Brain microvascular endothelial cell (primary cell): Measurements from ENCODE around the gene TNFRSF13B.

Source experiments
- DNase-seq: peaks from one replicate; pipeline ENCODE4 v3.0.0-alpha.2; 2020
- H3K27ac ChIP-seq: fragments of 250-450 bp; sonication (Bioruptor Pico); 2 replicates; pipeline ENCODE4 v1.5.1; 2020; ENCODE audit warnings: mild to moderate bottlenecking, moderate library complexity
- H3K27me3 ChIP-seq: fragments of 250-450 bp; sonication (Bioruptor Pico); replicated peaks from 2 replicates; pipeline ENCODE4 v1.5.1; 2020; ENCODE audit warnings: mild to moderate bottlenecking
- H3K36me3 ChIP-seq: fragments of 250-450 bp; sonication (Bioruptor Pico); replicated peaks from 2 replicates; pipeline ENCODE4 v1.5.1; 2020; ENCODE audit warnings: mild to moderate bottlenecking
- H3K4me3 ChIP-seq: 2 replicates; pipeline ENCODE4 v1.5.1; 2011; ENCODE audit warnings: low read depth, mild to moderate bottlenecking, control low read depth, low read length, moderate library complexity
- in situ Hi-C: cut with HindIII; loops from 2 replicates; pipeline ENCODE4 v1.10.0; 2017; ENCODE audit warnings: low sequenced_read_pairs, low pct_ligation_motif_present
- TF ChIP-seq, protein P1 (sequence below): IDR thresholded peaks from 2 replicates; pipeline ENCODE4 v1.5.1; 2011; ENCODE audit warnings: low read depth, mild to moderate bottlenecking, moderate library complexity, low read length, control low read depth, inconsistent platforms; ENCODE audit errors: missing control alignments

The TNFRSF13B gene

DNA sequence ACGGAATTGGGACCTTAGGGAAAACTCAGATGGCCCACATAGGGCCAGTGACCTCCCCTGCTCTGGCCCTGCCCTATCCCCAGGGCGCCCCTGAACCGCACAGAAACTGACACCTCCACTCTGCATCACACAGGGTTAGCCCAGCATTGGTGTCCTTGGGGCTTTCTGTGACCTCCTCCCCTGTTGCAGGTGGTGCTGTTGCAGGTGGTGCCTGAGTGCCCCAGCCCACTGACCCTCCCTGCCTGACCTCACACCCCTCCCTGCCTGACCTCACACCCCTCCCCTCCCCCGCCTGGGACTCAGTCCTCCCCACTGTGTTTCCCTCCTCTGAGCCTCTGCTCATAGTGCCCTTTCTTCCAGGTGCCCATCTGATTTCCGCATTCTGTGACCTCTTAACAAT is 21.4 kb downstream of the TNFRSF13B start:
- in situ Hi-C loops = no loop called here
- no peaks in the 10 kb centered on the region for H3K36me3 ChIP-seq
- TF ChIP-seq, protein P1, sequence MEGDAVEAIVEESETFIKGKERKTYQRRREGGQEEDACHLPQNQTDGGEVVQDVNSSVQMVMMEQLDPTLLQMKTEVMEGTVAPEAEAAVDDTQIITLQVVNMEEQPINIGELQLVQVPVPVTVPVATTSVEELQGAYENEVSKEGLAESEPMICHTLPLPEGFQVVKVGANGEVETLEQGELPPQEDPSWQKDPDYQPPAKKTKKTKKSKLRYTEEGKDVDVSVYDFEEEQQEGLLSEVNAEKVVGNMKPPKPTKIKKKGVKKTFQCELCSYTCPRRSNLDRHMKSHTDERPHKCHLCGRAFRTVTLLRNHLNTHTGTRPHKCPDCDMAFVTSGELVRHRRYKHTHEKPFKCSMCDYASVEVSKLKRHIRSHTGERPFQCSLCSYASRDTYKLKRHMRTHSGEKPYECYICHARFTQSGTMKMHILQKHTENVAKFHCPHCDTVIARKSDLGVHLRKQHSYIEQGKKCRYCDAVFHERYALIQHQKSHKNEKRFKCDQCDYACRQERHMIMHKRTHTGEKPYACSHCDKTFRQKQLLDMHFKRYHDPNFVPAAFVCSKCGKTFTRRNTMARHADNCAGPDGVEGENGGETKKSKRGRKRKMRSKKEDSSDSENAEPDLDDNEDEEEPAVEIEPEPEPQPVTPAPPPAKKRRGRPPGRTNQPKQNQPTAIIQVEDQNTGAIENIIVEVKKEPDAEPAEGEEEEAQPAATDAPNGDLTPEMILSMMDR = no peak
- DNase-seq = no peak
- H3K27ac ChIP-seq = no peak overlapping the region
- no peak overlapping the region for H3K4me3 ChIP-seq
- no peaks in the 10 kb centered on the region for H3K27me3 ChIP-seq

GRCh38 chr17:16948587-16949376 is 23.1 kb downstream of the TNFRSF13B start:
- H3K36me3 ChIP-seq = no peaks in the 10 kb centered on the region
- in situ Hi-C loops = no loop called here
- no peak overlapping the region for H3K27ac ChIP-seq
- H3K27me3 ChIP-seq = no peaks in the 10 kb centered on the region
- DNase-seq = no peak
- TF ChIP-seq, protein P1 = no peak
- no peak overlapping the region for H3K4me3 ChIP-seq

- in situ Hi-C loops = no loop called here
- H3K27me3 ChIP-seq = no peaks in the 10 kb centered on the region
- TF ChIP-seq, protein P1 = no peak
- DNase-seq = no peak
- no peak overlapping the region for H3K27ac ChIP-seq
- H3K4me3 ChIP-seq = no peak overlapping the region
- no peaks in the 10 kb centered on the region for H3K36me3 ChIP-seq
Measured at GRCh38 chr17:16947470-16947869, 24.4 kb downstream of the TNFRSF13B start.

DNA sequence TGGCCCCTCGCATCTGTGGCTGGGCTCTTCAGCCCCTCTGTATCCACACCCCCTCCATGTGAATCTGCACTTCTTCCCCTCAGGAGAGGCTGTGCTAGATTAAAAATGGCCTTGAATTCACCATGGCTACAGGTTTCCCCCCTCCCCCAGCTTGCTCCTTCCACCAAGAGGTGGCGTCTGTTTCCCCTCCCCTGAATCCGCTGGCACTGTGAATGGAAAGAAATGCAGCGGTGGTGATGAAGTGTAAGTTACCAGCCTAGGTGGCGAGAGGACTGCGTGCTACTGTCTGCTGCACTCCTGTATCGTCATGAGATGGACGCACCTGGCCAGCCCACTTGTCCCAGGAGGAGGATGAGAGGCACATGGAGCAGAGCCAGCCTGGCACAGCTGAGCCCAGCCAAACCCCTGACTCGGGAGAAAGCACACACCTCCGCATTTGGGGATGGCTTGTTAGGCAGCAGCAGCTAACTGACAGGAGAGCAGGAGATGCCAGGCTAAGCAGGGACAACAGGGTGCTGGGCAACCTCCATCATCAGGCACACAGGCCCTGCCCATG is 26.2 kb downstream of the TNFRSF13B start:
- Histone ChIP-seq H3K36me3 (no peaks in the 10 kb centered on the region), H3K4me3 (no peak overlapping the region), H3K27me3 (no peaks in the 10 kb centered on the region), H3K27ac (no peak overlapping the region)
- TF ChIP-seq, protein P1 = peak; percentile 35
- no peak for DNase-seq
- in situ Hi-C loops = no loop called here

DNA sequence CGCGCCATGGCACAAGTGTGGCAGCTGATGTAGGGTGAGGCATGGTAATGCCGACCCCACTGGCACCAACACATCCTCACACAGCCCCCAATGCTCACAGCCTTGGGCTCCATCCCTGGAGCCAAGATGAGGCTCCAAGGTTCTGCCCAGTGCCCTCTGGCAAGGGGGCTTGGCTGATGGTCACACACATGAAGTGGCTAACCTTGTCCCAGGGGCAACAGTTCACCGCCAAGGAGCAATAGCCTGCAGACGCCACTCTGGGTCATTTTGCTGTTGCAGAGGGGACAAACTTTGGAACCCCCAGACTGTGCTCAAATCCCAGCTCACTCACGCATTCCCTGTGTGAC is 26.8 kb downstream of the TNFRSF13B start:
- TF ChIP-seq, protein P1 = no peak
- no peaks in the 10 kb centered on the region for H3K36me3 ChIP-seq
- in situ Hi-C loops = no loop called here

More for the DNA sequence above, 26.8 kb downstream of the TNFRSF13B start:
- no peak overlapping the region for H3K27ac ChIP-seq
- H3K27me3 ChIP-seq = no peaks in the 10 kb centered on the region
- no peak for DNase-seq
- H3K4me3 ChIP-seq = no peak overlapping the region
